Activated CD8-positive, alpha-beta memory T cell treated with anti-CD3 and anti-CD28 coated beads, Interleukin-2, amount 50 U/mL, for 24 hours (primary cell): ENCODE results near the gene MEGF11.
"Not testable (repeated sequence)": the region's sequence is repeated elsewhere in the genome, so short reads cannot be mapped to it uniquely, and the experiment has no call there.

ENCODE experiments used
- DNase-seq: peaks from one replicate; pipeline ENCODE4 v3.0.0-alpha.2; 2020; ENCODE audit errors: extremely low read depth

MEGF11 gene

DNA sequence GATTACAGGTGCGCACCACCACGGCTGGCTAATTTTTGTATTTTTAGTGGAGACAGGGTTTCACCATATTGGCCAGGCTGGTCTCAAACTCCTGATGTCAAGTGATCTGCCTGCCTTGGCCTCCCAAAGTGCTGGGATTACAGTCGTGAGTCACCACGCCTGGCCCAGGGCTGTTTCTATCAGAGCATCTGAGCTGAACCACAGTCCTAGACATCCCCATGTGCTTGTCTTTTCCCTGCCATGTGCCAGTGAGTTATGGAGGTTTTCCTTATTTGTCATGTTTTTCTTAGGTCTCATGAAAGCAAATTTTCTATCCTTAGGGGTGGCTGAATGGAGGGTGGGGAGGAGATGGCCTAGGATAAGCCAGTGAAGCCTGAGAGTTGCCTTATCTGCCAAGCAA is 250.4 kb downstream of the MEGF11 start:
- DNase-seq = not testable (repeated sequence)

DNA sequence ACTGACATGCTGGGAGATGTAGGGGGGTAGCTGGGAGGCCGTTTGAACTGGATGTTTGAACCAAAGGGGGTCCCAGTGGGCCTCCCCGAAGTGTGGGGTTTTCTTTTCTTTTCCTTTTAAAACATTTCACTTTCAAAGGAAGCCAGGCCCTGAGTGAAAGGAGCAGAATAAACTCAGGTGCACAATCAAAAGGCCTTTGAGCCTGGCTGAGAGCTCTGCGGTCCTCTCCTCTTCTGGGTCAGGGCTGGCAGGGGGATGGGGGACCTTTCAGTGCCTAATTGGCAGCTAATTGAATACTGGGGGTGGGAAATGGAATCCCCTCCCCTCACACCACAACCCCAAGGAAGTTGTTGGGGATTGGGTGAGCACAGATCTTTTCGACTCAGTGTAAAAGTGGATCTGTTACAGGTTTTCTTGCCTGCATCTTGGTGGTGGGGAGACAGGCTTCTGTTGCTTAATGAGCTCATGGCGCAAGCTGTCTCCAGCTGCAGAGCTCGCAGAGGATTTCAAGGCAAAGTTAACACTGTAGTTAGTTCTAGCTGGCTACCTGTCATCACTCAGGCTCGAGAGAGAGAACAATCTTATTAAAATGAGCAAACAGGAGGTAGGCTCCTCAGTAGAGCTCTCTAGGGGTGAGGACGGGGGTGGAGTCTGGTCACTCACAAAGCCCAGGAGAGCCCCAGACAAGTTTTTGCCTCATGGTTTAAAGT is 251.7 kb downstream of the MEGF11 start:
- no peak for DNase-seq

DNA sequence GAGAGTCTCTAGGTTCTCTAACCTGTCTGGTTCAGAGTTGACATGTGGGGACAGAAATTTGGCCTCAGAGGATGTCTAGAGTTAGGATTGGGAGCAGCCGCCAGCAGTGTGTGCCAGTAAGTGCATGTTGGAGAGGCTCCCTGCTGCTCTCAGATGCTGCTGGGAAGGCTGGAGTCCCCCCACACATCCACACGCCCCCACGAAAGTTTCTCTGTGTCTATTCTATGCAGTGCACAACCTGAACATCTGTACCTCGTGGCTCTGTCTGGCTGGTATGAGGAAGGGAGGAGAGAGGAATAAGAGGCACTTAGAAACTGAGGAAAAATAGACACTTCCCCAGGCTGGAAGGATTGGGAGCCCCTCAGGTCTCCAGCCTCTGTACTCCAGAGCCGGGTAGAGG is 252.5 kb downstream of the MEGF11 start:
- no peak for DNase-seq

DNA sequence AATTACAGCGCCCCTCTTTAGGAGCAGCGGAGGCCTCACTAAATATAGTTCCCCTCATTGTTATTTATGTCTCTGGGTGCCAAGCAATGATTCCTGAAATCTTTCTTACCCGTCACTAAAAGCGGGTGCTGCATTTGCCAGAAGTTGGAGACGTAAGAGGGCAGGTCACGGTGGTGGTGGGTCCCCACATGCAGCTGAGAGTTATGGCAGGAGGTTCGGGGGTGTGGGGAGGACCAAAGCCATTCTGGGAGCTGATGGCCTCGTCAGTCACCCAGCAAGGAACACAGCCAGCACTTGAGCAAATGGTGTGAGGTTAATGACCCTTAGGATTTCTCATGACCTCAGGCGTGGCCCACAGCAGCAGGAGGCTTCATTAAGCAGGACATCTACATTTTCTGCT is 255.1 kb downstream of the MEGF11 start:
- no peak for DNase-seq

DNA sequence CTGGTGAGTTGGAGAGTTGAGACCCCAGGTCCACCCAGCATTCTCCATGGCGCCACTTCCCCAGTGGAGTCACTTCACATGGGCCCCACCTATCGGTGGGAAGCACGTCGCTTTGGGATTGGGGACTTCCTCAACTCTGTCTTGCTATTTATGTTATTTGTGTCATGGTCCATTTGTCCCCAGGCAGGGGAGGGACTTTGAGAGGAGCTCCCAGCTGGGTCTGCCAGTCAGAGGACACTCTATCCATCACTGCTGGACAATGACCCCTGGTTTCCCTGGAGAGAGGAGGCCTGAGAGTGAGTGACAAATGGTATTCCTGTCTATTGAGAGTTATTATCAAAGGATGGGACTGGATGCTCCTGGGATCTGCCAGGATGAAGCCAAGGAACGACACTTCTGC is 256.6 kb downstream of the MEGF11 start:
- DNase-seq = no peak

DNA sequence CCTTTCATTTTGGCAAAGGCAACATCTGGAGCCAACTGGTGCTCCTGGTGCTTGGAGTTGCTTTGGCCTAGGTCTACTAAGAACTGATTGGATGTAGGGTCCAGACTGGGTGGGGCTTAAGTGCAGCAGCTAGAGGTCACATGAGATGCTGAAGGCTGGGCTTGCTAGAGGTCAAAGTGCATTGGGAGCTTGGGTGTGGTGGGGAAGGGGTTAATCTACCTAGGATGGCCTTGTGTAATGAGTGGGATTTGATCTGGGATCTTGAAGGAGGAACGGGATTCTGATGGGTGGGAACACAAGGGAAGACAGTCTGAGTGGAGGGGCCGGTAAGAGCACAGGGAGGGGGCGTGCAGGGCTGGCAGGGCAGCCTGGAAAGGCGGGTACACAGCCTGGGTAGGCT is 258.7 kb downstream of the MEGF11 start:
- no peak for DNase-seq

DNA sequence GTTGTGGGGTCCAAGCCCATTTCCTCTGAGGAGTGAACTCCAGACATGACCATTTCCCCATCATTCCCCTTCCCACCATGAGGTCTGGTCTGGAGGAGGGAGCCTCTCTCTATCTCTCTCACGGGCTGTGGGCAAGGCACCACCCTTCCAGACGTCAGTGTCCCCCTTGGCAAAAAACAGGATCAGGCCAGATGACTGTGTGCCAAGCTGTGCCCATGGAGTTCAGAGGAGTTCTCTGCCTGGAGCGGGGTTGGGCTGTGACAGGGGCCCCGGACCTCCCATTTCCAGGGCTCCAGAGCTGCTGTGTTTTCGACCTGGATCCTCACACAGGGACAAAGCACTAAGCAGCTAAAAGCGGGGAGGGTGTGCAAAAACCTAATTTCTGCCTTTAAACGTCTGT is 259.8 kb downstream of the MEGF11 start:
- no peak for DNase-seq

DNA sequence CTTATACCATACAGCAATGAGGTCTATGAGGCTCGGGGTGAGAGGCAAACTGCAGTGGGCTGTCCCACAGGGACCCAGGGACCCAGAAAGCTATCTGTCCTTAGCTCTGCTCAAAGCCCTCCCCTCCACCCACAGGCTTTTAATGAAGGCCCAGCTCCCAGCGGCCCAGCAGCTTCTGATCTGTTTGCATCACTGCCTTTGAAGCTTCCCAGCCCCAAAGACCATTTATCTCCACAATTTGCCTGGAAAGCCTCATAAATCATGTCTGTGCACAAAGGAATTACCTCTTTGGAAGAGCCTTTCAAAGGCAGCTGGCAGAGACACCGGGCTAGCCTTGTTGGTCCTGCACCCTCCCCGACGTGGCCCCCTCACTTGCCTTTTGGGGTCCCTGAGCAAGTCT is 260.3 kb downstream of the MEGF11 start:
- DNase-seq = no peak

DNA sequence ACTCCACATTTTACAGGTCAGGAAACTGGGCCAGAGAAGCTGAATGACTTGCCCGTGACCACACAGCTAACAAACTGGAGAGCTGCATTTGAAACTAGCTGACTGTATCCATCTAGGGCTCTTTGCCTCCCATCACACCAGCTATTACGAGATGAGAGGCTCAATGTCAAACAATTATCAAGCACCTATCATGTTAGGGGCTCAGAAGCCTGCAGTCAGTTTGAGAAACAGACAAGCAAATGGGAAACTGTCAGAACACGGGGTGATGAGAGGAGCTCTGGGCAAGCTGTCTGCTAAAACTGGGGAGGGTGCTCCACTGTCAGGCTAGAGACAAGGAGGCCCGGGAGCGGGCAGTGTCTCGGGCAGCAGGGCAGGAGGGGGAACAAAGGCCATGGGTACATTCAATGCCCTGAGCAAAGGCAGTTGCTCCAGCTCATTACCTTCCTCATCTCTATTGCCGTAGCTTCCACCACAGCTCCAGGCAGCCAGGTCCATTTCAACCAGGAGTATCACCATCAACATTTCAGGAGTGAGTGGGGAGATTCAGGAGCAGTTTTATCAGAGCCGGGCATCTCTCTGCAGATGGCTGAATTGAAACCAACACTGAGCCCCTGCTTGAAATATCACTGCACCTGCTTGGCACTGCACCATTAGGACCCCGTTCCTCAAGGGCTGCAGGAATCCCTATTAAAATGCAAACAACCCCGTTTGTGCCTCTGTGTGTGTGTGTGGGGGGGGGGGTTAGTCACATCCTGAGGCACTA is 261.6 kb downstream of the MEGF11 start:
- DNase-seq = no peak

DNA sequence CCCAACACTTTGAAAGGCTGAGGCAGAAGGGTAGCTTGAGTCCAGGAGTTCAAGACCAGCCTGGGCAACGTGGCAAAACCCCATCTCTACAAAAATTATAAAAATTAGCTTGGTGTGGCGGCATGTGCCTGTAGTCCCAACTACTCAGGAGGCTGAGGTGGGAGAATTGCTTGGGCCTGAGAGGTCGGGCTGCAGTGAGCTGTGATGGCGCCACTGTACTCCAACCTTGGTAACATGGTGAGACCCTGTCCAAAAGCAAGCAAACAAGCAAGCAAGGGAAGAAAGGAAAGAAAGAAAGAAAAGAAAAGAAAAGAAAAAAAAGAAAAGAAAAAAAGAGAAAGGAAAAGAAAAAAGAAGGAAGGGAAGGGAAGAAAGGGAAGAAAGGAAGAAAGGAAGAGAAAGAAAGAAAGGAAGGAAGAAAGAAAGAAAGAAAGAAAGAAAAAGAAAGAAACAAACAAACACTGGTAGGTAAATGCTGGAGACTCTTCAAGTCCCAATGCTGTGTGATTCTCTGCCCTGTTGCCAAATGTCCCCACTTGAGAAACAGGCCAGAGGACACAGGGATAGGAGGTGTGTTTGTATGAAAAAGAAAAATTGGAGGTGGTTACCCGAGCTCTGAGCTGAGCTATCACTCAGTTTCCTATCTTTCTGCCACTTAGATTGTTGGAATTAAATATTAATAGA is 263.1 kb downstream of the MEGF11 start:
- DNase-seq = no peak

DNA sequence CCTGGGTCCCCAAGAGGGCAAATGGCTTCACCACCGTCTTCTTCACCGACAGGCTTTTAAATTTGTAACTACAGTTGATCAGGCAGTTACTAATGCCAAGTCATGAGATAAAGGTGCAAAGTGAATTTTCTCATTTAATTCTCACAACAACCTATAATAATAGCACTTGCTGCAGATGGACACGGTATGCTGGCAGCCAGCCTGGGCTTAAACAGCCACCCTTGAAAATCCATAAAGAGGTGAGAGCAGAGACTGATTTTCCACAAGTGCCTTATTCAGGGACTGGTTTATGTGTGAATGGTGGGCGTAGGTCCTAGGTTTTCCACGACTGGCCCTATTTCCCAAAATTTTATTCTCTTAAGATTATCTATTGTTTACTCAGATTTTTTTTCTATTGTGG is 266.4 kb downstream of the MEGF11 start:
- DNase-seq = no peak

DNA sequence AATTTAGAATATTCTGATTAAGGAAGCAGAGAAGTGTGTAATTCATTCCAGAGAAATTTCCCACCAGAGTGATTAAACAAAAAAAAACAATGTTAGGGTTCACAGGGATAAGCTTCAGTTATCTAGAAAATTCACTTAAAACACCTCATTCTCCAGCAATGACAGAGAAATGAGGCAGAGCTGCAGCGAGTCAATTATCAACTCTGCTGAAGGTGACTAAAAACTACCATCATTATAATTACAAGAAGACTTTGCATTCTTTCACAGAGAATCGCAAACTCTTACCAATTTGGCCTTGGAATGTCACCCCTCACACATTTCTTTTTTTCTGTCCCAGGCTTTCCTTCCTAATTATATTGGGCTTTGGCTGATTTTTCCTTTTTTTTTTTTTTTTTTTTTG is 267.1 kb downstream of the MEGF11 start:
- DNase-seq = no peak

DNA sequence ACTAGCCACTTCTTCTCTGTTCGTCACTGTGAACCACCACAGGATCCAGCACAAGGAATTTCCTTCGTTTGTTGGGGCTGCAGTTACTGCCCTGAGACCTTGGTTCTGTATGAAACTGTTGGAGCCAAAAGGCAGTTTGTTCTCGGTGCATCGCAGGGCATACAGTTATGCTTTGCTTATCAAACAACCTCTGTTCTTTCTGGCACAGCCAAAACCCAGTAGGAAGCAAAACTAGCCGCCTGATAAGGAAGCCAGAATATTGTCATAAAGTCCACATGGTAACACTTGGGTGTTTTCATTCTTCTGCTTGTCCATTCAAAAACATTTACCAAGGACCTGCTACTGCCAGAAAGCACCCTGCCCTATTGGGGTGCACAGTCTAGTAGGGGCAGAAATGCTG is 268.2 kb downstream of the MEGF11 start:
- DNase-seq = no peak

DNA sequence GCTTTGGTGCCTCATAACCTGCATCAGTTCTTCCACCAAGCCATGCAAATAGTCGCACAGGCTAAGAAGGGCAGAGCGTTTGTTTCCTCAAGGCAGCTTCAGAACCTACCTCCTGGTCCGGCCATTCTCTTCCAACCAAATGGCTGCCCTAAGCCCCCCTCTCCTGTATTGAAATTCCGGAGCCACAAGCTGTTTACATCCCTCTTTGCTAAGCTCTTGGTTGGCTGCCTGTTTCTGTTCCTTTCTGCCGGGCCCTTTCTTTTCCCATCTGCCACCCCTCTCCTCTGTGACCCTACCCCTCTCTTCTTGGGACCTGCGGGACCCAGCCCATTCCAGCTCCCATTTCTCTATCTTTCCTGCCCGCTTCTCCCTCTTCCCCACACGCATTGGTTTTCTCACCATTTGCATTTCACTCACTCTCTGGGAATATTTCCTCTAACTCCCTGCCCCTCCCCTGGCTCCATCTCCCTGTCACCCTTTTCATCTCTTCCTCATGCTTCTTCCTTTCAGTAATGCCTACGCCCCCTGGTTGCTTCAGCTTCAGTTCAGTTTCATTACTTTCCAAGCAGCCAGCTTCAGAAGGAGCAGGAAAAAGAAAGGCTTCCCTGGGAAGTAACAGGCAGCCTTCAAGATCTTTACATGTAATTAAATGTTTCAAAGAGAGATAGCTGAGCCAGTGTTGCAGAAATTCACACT is 270.8 kb downstream of the MEGF11 start:
- no peak for DNase-seq

DNA sequence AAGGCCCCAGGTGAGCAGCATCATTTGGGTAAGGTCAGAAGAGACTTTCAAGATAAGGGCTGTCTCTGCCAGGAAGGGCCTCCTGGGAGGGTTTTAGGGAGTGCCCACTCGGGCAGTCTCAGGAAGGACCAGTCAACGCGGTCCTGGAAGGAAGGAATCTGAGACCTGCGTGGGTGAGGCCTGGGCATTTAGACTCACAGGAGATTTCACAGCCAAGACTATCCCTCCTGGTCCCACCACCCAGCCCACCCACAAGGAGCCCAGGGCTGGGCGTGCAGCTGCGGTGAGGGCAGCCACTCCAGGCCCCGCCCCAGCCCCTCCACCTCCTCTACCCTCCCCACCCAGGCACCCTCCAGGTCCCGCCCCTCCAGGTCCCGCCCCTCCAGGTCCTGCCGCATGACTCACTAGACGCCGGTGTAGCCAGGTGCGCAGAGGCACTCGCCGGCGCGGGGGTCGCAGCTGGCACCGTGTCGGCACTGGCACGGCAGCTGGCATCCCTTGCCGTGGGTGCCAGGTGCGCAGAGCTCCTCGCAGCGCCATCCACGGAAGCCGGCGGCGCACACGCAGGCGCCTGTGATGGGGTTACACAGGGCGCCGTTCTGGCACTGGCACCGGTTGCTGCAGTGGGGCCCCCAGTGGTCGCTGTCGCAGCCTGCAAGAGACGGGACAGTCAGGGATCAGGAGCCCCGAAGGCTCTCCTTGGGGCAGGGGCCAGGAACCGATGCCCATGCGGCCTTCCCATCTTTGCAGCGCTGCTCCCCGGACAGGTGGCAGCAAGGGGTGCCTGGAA is 271.5 kb downstream of the MEGF11 start:
- peak; percentile 13 for DNase-seq

DNA sequence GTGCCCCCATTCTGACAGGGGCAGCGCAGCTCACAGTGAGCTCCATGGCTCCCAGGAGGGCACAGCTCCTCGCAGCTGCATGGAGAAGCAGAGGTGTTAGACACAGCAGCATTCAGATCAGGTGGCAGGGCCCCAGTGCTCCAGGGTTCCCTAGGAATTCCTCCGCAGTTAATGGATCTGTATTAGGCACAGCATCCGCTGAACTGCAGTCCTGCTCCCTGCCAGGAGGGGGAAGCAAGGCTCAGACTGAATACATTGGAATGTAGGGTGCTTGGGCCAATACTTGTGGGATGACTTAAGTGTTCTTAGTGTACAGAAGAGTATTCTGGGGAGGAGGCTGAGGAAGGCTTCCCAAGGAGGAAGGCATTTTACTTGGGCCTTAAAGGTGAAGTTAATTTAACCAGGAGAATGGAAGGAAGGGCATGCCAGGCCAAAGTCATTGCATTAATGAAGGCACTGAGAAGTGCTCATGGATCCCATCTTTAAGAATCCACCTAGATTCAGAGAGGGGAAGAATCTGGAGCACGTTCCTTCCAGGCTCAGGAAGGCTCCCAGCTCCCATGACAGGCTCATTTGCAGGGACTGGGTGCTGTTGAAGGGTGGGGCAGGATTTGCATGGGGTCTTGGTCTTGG is 272.6 kb downstream of the MEGF11 start:
- DNase-seq = no peak

DNA sequence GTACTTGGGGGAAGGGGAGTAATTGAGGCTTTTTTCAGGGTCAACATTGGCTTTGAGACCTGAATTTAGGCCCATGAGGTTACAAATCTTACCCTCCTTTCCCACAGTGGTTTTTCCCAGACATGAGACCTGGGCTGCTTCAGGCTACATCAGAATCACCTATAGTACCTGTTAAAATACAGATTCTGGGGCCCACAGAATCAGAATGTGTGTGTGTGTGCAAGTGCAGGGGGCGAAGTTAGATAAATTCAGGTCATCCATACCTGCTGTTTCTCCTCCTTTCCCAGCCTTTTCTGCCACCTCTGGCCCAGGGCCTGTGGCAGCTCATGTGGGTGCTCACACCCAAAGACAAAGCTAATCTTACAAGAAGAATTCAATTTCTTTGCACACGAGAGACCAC is 273.7 kb downstream of the MEGF11 start:
- DNase-seq = no peak

DNA sequence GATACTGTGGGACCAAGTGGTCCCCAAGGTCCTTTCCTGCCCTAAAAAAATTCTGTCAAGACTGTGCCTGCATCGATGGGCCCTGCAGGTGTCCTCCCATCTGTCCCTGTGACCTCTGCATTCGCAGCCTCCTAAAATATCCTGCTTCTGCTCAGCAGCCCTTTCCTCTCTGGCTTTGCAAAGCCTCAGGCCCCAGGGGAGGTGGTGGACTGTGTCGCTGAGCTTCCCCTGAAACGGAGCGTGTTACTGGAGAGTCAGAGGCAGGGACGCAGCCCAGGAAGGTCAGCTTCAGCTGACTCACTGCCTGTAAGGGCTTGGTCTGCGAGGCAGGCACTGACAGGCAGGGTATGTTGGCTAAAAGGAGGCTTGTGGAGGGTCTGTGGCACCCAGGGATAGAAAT is 274.2 kb downstream of the MEGF11 start:
- DNase-seq = no peak

DNA sequence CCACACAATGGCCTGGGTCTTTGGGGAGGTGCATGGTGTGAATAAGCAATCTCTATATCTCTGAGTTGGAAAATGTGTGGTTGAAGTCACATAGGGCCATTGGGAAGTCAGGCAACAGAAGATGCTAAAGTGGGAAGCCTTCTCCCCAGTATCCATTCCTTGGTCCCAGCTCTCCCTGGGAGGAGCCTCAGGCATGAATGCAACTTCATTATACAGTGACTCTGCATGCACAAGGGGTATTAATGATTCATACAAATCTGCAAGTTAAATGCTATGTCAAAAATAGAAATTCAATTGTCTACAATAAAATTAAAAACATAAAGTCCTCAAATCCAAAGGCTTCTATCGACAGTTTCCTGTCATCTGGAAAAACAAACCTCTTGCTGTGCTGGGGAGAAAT is 275.4 kb downstream of the MEGF11 start:
- no peak for DNase-seq

DNA sequence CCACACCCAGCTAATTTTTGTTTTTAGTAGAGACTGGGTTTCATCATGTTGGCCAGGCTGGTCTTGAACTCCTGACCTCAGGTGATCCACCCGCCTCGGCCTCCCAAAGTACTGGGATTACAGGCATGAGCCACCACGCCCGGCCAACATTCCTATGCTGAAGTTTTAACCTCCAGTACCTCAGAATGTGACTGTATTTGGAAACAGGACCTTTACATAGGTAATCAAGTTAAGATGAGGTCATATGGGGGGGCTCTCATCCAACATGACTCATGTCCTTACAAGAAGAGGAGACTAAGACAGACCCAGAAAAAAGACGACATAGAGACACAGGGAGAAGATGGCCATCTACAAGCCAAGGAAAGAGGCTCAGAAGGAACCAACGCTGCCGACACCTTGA is 277.4 kb downstream of the MEGF11 start:
- not testable (repeated sequence) for DNase-seq

DNA sequence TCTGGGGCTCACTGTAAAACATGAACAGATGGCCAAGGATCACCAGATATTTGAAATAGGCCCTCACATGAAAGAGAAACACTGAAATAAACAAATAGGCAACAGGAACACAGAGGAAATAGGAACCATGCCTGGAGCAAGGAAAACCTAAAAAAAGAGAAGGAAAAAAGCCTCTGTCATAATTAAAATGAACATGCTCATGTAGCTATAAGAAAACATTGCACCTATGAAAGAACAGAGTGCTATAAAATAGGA is 281.9 kb downstream of the MEGF11 start:
- DNase-seq = no peak
